ENCODE results near the gene DIAPH1.

Gene DIAPH1

DNA sequence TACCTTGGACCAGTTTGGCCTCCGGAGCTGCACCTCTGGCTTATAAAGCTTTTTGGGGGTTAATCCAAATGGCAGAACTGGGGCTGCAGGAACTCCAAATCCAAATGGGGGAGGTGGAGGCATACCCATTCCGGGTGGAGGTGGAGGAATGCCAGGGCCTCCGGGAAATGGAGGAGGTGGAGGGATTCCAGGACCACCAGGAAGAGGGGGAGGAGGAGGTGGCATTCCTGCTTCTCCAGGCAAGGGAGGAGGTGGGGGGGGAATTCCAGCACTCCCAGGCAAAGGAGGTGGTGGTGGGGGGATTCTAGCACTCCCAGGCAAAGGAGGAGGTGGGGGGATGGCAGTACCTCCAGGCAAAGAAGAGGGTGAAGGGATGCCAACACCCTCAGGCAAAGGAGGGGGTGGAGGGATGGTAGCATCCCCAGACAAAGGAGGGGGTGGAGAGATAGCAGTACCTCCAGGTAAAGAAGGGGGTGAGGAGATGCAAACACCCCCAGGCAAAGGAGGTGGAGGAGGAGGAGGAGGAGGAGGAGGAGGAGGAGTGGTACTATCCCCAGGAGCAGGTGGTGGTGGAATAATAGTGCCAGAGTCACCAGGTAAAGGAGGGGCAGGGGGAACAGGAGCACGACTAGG, 45.2 kb downstream of the DIAPH1 start:
- H3K4me3 ChIP-seq (ENCODE audit: low read length) = no peak overlapping the region
- TF ChIP-seq ZNF274 (IDR thresholded peaks at IDR 0.05; ENCODE audit: low read depth, low read length) = no peak

DNA sequence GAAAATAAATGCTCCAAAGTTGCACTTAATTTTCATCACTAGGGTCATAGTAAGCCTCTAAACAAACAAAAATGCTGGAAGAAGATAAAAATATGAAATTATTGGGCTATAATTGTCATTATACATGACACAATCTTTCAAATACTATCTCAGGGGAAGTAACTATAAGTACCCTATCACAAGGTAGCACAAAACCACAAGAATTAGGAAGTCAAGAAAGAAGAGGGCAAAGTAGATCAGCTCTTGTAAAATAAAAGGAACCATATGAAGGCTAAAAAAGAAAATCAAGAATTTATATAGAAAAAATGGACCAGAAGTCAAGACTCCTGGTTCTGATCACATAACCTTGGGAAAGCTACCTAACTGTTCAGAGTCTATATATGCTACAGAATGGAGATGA, 48.1 kb downstream of the DIAPH1 start:
- TF ChIP-seq ZNF274 (IDR thresholded peaks at IDR 0.05; ENCODE audit: low read depth, low read length) = no peak
- no peak overlapping the region for H3K4me3 ChIP-seq (ENCODE audit: low read length)

DNA sequence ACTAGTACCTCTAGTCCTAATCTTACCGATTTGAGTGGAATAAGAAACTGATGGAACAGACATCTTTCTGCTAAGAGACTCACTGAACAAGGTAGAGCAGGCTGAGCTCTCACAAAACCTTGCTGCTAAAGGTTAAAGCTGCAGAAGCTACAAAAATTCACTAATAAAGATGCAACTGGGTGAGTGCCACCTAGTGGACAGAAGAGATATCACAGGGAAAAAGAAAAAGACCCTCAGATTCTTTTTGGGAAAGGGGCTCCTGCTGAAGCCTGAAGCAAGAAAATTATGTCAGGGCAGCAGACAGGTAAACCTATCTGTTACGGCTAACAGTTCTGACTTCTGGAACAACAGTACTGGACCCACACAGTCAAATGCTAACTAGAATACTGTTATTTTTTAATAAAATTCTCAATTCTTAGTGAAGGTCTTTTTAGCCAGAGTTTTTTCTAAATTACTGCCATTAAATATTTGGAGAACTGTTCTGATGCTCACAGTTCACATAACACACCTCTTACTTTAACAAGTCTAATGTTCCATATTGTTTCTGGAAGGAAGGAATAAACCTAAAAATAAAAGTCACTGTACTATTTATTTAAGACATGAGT, 51.2 kb downstream of the DIAPH1 start:
- no peak overlapping the region for H3K4me3 ChIP-seq (ENCODE audit: low read length)
- TF ChIP-seq ZNF274 (IDR thresholded peaks at IDR 0.05; ENCODE audit: low read depth, low read length) = no peak

DNA sequence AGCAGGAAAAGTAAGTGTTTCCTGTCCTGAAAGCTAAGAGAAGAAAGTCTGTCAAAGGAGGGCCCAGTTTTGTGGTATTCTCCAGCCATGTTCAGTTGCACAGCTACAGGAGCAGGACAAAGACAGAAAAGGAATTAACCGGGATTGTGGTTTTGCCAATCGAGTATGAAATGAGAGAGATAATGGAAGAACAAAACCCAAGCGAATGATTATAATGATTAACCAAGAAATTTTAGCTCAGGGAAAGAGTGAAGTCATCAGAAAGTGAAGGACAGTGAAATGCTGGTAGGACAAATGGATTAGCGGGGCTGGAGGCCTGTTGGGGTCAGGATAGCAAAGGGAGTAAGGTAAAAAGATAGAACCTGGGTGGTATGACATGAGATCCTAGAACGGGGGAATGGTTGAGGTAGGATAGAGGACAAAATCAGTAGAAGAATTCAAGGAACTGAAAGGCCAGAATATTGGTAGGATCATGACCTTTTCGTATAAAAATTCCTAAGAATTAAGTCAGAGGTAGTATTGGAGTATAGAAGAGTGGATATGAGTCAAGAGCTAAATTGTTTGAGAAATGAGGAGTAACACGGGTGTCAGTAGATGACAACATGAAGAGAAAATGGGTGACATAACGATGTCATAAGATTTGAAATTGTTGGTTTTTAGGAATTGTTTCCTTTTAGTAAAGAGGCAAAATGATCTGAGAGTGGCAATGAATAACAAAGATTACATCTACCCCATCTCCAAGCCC, 52.8 kb downstream of the DIAPH1 start:
- no peak for TF ChIP-seq ZNF274 (IDR thresholded peaks at IDR 0.05; ENCODE audit: low read depth, low read length)

DNA sequence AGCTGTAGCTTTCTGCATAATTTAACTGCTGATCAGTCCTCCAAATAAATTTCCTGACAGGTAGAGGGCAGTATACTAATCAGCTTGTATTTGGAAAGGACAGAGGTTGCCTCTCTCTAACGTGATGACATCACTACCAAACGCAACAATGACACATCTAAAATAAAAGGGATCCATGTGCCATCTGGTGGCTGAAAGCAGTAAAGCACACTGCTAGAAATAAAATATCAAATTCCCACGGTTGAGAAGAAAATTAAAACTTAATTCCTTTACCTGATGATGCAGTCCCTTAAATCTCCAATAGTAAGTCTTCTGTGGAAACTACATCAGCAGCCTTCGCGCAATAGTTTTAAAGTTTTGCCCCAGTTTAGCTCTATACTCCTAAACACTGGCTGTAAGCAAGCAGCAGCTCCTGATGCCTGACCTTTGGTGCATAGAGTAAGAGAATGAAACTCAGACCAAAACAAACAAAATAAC, 54.5 kb downstream of the DIAPH1 start:
- no peak overlapping the region for H3K4me3 ChIP-seq (ENCODE audit: low read length)
- TF ChIP-seq ZNF274 (IDR thresholded peaks at IDR 0.05; ENCODE audit: low read depth, low read length) = no peak

More for the DNA sequence above, 52.8 kb downstream of the DIAPH1 start:
- H3K4me3 ChIP-seq (ENCODE audit: low read length) = no peak overlapping the region

DNA sequence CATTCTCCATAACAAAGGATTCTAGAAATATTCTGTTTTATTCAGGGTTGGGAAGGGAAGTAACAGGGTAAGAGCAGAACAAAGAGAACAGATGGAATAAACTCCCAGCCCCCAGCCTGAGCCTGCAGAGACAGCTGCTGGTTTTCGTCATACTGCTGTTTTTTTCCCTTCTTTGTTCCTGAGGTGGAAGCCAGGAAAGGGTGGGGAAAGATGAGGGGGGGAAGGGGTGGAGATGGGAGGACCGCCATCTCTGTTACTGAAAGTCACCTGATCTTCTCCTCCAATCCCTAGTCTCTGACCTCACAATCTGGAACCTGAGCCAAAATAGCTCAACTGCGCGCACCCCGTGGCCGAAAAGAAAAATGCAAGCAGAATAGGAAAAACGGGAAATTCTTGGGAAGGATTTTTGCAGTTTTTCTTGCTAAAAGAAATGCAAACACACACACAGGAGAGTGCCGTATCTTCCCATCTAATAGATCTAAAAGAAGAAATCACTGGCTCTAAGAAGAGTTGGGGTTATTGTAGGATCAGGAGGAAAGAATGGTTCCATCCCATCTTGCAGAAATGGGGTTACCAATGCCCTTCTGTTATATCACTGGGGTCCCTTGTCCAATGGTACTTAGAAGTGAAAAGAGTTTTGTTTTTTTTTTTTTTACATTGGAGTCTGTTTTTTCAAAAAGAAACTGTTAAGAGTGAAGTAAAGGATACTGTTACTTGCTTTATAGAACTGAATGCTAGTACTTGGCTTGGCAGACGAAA, 57.9 kb downstream of the DIAPH1 start:
- no peak overlapping the region for H3K4me3 ChIP-seq (ENCODE audit: low read length)
- no peak for TF ChIP-seq ZNF274 (IDR thresholded peaks at IDR 0.05; ENCODE audit: low read depth, low read length)

DNA sequence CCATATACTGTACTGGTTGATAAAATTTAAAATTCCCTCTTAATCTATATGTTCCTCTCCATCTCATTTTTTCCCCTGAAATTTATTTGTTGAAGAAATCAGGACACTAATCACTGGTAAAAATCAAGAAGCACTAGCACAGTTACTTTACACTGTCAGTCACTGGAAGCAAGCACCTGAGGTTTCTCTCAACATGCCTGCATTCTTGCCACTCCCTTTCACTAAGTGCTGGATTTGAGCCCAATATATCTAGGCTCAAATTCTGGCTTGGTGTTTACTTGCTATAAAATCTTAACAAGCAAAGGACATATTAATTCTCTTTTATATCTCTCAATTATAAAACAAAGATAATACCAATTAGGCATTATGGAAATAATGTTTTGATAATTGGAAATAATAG, 58.6 kb downstream of the DIAPH1 start:
- H3K4me3 ChIP-seq (ENCODE audit: low read length) = no peak overlapping the region
- TF ChIP-seq ZNF274 (IDR thresholded peaks at IDR 0.05; ENCODE audit: low read depth, low read length) = no peak

DNA sequence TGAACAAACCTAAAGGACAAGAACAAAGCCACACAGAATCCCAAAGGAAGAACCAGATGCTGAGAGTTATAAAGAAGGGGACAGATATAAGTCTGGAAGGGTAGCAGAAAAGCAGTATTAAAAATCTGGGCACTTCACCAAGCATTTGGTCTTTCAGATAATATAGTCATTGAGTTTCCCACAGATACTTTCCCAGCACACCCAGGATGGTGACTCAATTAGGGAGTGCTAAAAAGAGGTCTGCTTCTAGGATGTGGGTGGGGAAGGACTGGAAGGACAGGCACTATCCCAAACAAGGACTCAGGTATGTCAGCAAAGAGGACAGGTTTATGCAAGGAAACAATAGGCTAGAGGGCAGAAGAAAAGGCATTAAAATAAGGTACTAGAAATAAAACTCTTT, 59.3 kb downstream of the DIAPH1 start:
- no peak for TF ChIP-seq ZNF274 (IDR thresholded peaks at IDR 0.05; ENCODE audit: low read depth, low read length)
- H3K4me3 ChIP-seq (ENCODE audit: low read length) = no peak overlapping the region

DNA sequence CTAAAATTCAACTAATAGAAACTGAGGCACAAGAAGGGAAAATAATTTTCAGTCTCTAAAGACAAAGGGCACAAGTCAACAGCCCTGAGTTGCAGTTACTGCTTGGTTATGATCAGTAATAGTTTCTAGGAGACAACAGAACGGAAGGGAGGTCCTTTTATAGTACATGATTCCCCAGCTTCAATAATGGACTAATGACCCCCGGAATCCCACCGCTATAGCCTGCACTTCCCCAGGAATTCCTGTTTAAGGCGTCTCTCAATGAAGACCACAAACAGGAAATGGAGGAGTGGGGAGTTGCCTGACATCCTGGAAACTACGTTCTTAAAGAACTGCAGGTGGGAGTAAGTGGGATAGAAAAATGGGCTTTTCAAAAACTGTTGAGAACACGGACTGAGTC, 60.6 kb downstream of the DIAPH1 start:
- no peak overlapping the region for H3K4me3 ChIP-seq (ENCODE audit: low read length)
- TF ChIP-seq ZNF274 (IDR thresholded peaks at IDR 0.05; ENCODE audit: low read depth, low read length) = no peak

DNA sequence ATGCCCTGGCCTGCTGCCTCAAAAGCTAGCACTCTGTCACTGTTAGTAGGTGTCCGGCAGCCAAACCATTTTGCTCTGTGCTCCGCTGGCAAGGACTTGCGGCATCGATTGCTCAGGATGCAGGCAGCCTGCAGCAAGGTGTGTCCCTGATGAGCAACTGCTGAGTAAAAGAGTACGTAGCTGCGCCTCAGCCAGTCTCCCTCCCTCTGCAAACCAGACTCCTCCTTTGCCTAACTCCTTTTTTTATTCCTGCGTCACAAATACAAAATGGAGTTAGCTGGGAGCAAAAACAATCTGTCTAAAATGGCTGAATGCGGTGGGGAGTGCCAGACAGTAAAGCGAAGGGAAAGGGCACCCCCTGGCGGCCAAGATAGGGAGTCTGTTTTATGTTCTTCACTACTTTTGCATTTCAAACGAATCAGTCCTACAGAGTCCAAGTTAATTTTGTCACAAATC, 61.1 kb downstream of the DIAPH1 start:
- no peak overlapping the region for H3K4me3 ChIP-seq (ENCODE audit: low read length)
- no peak for TF ChIP-seq ZNF274 (IDR thresholded peaks at IDR 0.05; ENCODE audit: low read depth, low read length)

DNA sequence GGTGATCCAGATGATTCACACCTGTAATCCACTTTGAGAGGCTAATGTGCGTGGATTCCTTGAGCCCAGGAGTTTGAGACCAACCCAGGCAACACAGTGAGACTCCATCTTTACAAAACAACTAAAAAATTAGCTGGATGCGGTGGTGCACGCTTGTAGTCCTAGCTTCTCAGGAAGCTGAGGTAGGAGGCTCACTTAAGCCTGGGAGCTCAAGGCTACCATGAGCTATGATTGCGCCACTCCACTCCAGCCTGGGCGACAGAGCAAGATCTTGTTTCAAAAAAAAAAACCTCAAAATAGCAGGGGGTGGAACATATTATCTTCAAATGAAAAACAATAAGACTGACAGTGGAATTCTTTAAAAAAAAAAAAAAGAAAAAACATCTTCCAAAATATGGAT, 70.9 kb downstream of the DIAPH1 start:
- H3K4me3 ChIP-seq (ENCODE audit: low read length) = no peak overlapping the region
- no peak for TF ChIP-seq ZNF274 (IDR thresholded peaks at IDR 0.05; ENCODE audit: low read depth, low read length)

DNA sequence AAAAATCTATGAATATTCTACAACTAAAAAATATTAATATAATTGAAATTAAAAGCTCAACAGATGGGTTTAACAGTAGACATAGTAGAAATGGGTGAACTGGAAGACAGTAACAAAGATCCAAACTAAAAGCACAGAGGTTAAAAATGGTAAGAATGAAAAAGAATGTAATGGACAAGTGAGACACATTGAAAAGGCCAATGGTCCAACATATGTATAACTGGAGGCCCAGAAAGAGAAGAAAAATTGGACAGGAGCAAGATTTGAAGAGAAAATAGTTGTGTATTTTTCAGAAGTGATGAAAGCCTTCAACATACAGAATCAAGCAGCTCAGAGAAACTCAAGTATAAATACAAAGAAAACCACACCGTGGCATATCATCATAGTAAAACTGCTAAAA, 71.3 kb downstream of the DIAPH1 start:
- no peak for TF ChIP-seq ZNF274 (IDR thresholded peaks at IDR 0.05; ENCODE audit: low read depth, low read length)
- H3K4me3 ChIP-seq (ENCODE audit: low read length) = no peak overlapping the region

DNA sequence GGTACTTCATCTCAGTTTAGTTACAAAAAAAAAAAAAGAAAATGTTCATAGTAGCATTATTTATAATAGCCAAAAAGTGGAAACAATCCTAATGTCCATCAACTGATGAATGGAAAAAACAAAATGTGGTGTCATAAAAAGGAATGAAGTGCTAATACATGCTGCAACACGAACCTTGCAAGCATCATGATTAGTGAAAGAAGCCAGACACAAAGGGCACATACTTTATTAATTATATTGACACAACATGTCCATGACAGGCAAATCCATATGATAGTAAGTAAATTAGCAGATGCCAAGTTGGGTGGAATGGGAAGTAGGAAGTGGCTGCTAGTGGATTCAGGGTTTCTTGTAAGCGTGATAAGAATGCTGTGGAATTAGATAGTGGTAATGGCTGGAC, 75.7 kb downstream of the DIAPH1 start:
- H3K4me3 ChIP-seq (ENCODE audit: low read length) = no peak overlapping the region
- no peak for TF ChIP-seq ZNF274 (IDR thresholded peaks at IDR 0.05; ENCODE audit: low read depth, low read length)

DNA sequence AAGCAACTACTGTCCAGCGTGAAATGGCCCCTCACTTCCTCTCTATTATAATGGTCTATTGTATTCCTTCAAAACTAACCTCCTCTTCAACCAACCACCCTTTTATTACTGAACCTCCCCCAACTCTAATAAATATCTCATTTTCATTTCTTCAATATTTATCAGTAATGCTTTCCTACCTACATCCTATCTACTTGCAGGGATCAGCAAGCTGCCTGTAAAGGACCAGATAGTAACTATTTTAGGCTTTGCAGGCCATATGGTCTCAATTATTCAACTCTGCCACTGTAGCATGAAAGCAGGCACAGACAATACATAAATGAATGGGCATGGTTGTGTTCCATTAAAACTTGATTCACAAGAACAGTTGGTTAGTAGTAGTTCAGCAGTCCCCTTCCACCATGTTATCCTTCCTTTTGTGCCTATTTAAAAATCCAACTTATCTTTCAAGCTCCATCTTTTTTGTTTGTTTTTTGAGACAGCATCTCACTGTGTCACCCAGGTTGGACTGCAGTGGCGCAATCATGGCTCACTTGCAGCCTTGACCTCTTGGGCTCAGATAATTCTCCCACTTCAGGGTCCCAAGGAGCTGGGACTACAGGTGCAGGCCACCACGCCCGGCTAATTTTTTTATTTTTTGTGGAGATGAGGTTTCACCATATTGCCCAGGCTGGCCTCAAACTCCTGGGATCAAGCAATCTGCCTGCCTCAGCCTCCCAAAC, 84.1 kb downstream of the DIAPH1 start:
- no peak overlapping the region for H3K4me3 ChIP-seq (ENCODE audit: low read length)

More for the DNA sequence above, 84.1 kb downstream of the DIAPH1 start:
- TF ChIP-seq ZNF274 (IDR thresholded peaks at IDR 0.05; ENCODE audit: low read depth, low read length) = no peak

All from GM08714 (cell line).